ENCODE measurements around the gene CELF3.

CELF3 gene

DNA sequence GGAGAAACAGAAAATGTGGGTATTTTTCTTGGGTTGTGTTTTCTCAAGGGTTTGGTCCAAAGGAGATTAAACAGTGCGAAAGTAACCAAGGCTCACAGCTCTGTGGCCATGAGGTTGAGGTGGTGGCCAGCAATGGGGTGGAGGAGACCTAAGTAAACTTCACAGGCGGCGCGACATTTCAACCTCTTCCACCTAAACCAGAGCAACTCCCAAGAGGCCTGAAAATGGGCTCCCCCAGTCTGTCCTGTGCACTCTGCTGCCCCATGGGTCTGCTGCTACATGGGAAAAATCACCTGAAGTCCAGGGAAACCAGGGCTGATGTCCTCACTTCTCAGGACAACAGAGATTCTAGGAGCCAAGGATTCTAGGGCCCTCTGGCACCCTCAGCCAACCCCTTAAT, 12.4 kb downstream of the CELF3 start:
- H3K9ac ChIP-seq (ENCODE audit: low read length): no peak overlapping the region
- no peak for DNase-seq
- WGBS (ENCODE audit: extremely low coverage, insufficient coverage, insufficient read length): no CpG with 5 or more reads among the region's 4 CpGs

DNA sequence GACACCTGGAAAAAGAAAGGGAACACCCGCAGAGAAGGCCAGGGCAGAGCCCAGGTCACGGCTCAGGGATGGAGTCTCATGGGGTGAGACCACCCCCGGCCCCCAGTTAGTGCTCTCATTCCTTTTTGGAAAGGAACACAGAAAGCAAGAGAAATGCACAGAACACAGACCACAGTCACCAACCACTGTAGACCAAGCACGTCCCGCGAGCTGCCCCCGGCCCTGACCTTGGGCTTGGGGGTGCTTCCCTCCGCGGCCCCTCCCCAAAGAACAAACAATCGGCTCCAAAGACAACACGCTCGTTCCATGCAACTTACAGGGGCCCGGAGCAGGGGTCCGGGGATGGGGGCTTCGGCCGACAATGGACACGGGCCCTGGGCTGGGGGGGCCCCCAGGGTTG, 12.8 kb downstream of the CELF3 start:
- Histone ChIP-seq H3K18ac (ENCODE audit: low read length) (no peak overlapping the region), H3K36me3 (ENCODE audit: control insufficient read depth in 1 of 2, insufficient read depth in 2 of 2, low read length in 2 of 2) (peaks cover 3 to 14% of the 10 kb centered on the region in 2 experiments), H2BK5ac (ENCODE audit: low read depth, low read length, poor library complexity) (no peak overlapping the region), H3K4me1 (ENCODE audit: control insufficient read depth in 1 of 2, insufficient read depth in 2 of 2, low read length in 2 of 2) (peaks cover 9 to 10% of the 10 kb centered on the region in 2 experiments), H3K27me3 (ENCODE audit: insufficient read depth, low read length) (no peaks in the 10 kb centered on the region), H3K79me2 (ENCODE audit: control insufficient read depth, insufficient read depth, low read length, poor library complexity) (no peaks in the 10 kb centered on the region), H4K12ac (ENCODE audit: low read depth, low read length) (no peak overlapping the region), H3K27ac (ENCODE audit: low read depth, low read length) (no peak overlapping the region), H3K4me3 (ENCODE audit: low read depth, low read length) (no peak overlapping the region), H2AFZ (ENCODE audit: insufficient read depth, low read length, poor library complexity) (no peak overlapping the region), H2AK5ac (ENCODE audit: low read length) (no peak overlapping the region), H4K8ac (ENCODE audit: low read depth, low read length) (no peak overlapping the region), H3K14ac (ENCODE audit: low read length) (no peak overlapping the region), H3K79me1 (ENCODE audit: low read length) (no peaks in the 10 kb centered on the region), H3K9ac (ENCODE audit: low read length) (no peak overlapping the region), H2BK12ac (ENCODE audit: low read length) (no peak overlapping the region), H3K23ac (ENCODE audit: low read length) (no peak overlapping the region), H2BK120ac (ENCODE audit: insufficient read depth, low read length, poor library complexity) (no peak overlapping the region), H4K91ac (ENCODE audit: low read depth, low read length) (no peak overlapping the region), H3K4me2 (ENCODE audit: low read length) (no peak overlapping the region), H3K9me3 (ENCODE audit: insufficient read depth, low read depth, low read length) (no peaks in the 10 kb centered on the region), H3K4ac (ENCODE audit: low read depth, low read length) (no peak overlapping the region)
- WGBS (ENCODE audit: extremely low coverage, insufficient coverage, insufficient read length): no CpG with 5 or more reads among the region's 17 CpGs
- DNase-seq: no peak

More for the DNA sequence above, 12.4 kb downstream of the CELF3 start:
- H3K4me3 ChIP-seq (ENCODE audit: low read depth, low read length): no peak overlapping the region
- H3K14ac ChIP-seq (ENCODE audit: low read length): no peak overlapping the region
- no peak overlapping the region for H4K12ac ChIP-seq (ENCODE audit: low read depth, low read length)
- no peak overlapping the region for H3K23ac ChIP-seq (ENCODE audit: low read length)
- H2BK120ac ChIP-seq (ENCODE audit: insufficient read depth, low read length, poor library complexity): no peak overlapping the region
- no peaks in the 10 kb centered on the region for H3K27me3 ChIP-seq (ENCODE audit: insufficient read depth, low read length)
- H2BK5ac ChIP-seq (ENCODE audit: low read depth, low read length, poor library complexity): no peak overlapping the region
- H3K4me1 ChIP-seq (ENCODE audit: control insufficient read depth in 1 of 2, insufficient read depth in 2 of 2, low read length in 2 of 2): peaks cover 9 to 10% of the 10 kb centered on the region in 2 experiments
- no peak overlapping the region for H3K4me2 ChIP-seq (ENCODE audit: low read length)
- H2BK12ac ChIP-seq (ENCODE audit: low read length): no peak overlapping the region
- H3K79me2 ChIP-seq (ENCODE audit: control insufficient read depth, insufficient read depth, low read length, poor library complexity): no peaks in the 10 kb centered on the region
- no peak overlapping the region for H3K4ac ChIP-seq (ENCODE audit: low read depth, low read length)
- no peak overlapping the region for H2AK5ac ChIP-seq (ENCODE audit: low read length)
- no peaks in the 10 kb centered on the region for H3K79me1 ChIP-seq (ENCODE audit: low read length)
- no peaks in the 10 kb centered on the region for H3K9me3 ChIP-seq (ENCODE audit: insufficient read depth, low read depth, low read length)
- no peak overlapping the region for H4K8ac ChIP-seq (ENCODE audit: low read depth, low read length)
- H4K91ac ChIP-seq (ENCODE audit: low read depth, low read length): no peak overlapping the region
- no peak overlapping the region for H2AFZ ChIP-seq (ENCODE audit: insufficient read depth, low read length, poor library complexity)
- peaks cover 3 to 11% of the 10 kb centered on the region in 2 experiments for H3K36me3 ChIP-seq (ENCODE audit: control insufficient read depth in 1 of 2, insufficient read depth in 2 of 2, low read length in 2 of 2)
- no peak overlapping the region for H3K27ac ChIP-seq (ENCODE audit: low read depth, low read length)
- no peak overlapping the region for H3K18ac ChIP-seq (ENCODE audit: low read length)

DNA sequence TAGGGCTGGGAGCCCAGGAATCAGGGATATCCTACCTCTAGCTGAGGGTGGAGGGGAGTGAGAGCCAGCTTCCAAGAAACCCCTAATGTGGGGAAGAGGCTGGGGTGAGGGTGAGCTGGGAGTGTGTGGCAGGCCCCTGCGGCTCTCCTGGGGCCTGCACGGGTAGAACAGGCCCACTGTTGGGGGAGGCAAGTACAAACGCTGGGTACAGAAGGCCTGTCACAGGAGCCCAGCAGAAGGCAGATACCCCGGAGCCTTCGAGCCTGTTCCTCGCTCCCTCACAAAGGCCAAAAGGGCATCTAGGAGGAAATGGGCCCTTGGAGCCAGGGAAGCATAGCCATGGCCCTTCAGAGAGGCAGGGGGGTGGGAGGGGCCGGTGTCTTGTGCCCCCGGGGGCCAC, 13.7 kb downstream of the CELF3 start:
- Histone ChIP-seq H3K18ac (ENCODE audit: low read length) (no peak overlapping the region), H3K14ac (ENCODE audit: low read length) (no peak overlapping the region), H3K79me1 (ENCODE audit: low read length) (no peaks in the 10 kb centered on the region)

DNA sequence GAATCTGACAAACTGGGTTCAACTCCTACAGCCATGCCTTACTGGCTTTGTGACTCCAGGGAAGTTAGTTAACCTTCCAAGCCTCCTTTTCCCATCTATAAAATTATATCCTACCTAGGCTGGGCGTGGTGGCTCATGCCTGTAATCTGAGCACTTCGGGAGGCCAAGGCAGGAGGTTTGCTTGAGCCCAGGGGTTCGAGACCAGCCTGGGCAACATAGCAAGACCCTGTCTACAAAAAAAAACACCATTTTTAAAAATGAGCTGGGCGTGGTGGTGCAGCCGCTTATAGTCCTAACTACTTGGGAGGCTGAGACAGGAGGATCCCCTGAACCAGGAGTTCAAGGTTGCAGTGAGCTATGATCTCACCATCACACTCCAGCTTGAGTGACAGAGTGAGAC, 15.1 kb downstream of the CELF3 start:
- no CpG with 5 or more reads among the region's 5 CpGs for WGBS (ENCODE audit: extremely low coverage, insufficient coverage, insufficient read length)
- H2BK5ac ChIP-seq (ENCODE audit: low read depth, low read length, poor library complexity): no peak overlapping the region
- no peak overlapping the region for H3K27ac ChIP-seq (ENCODE audit: low read depth, low read length)
- H3K23ac ChIP-seq (ENCODE audit: low read length): no peak overlapping the region
- H4K91ac ChIP-seq (ENCODE audit: low read depth, low read length): no peak overlapping the region
- no peak overlapping the region for H3K18ac ChIP-seq (ENCODE audit: low read length)
- no peaks in the 10 kb centered on the region for H3K27me3 ChIP-seq (ENCODE audit: insufficient read depth, low read length)
- H3K9ac ChIP-seq (ENCODE audit: low read length): no peak overlapping the region
- no peak overlapping the region for H3K4me3 ChIP-seq (ENCODE audit: low read depth, low read length)
- H3K79me1 ChIP-seq (ENCODE audit: low read length): no peaks in the 10 kb centered on the region
- no peak overlapping the region for H4K12ac ChIP-seq (ENCODE audit: low read depth, low read length)
- H3K4me2 ChIP-seq (ENCODE audit: low read length): no peak overlapping the region
- H2BK120ac ChIP-seq (ENCODE audit: insufficient read depth, low read length, poor library complexity): no peak overlapping the region
- no peak overlapping the region for H4K8ac ChIP-seq (ENCODE audit: low read depth, low read length)
- no peak overlapping the region for H3K4ac ChIP-seq (ENCODE audit: low read depth, low read length)
- no peak for DNase-seq
- peaks cover 7 to 22% of the 10 kb centered on the region in 2 experiments for H3K36me3 ChIP-seq (ENCODE audit: control insufficient read depth in 1 of 2, insufficient read depth in 2 of 2, low read length in 2 of 2)
- H3K4me1 ChIP-seq (ENCODE audit: control insufficient read depth in 1 of 2, insufficient read depth in 2 of 2, low read length in 2 of 2): peaks cover 9 to 12% of the 10 kb centered on the region in 2 experiments
- no peak overlapping the region for H3K14ac ChIP-seq (ENCODE audit: low read length)
- no peaks in the 10 kb centered on the region for H3K79me2 ChIP-seq (ENCODE audit: control insufficient read depth, insufficient read depth, low read length, poor library complexity)
- H2AK5ac ChIP-seq (ENCODE audit: low read length): no peak overlapping the region
- no peak overlapping the region for H2BK12ac ChIP-seq (ENCODE audit: low read length)
- no peaks in the 10 kb centered on the region for H3K9me3 ChIP-seq (ENCODE audit: insufficient read depth, low read depth, low read length)
- no peak overlapping the region for H2AFZ ChIP-seq (ENCODE audit: insufficient read depth, low read length, poor library complexity)

More for the DNA sequence above, 13.7 kb downstream of the CELF3 start:
- DNase-seq: no peak
- no peak overlapping the region for H3K4me2 ChIP-seq (ENCODE audit: low read length)
- H2BK12ac ChIP-seq (ENCODE audit: low read length): no peak overlapping the region
- peaks cover 9 to 12% of the 10 kb centered on the region in 2 experiments for H3K4me1 ChIP-seq (ENCODE audit: control insufficient read depth in 1 of 2, insufficient read depth in 2 of 2, low read length in 2 of 2)
- no peak overlapping the region for H3K27ac ChIP-seq (ENCODE audit: low read depth, low read length)
- H2BK5ac ChIP-seq (ENCODE audit: low read depth, low read length, poor library complexity): no peak overlapping the region
- H2AK5ac ChIP-seq (ENCODE audit: low read length): no peak overlapping the region
- H3K9me3 ChIP-seq (ENCODE audit: insufficient read depth, low read depth, low read length): no peaks in the 10 kb centered on the region
- no peak overlapping the region for H4K12ac ChIP-seq (ENCODE audit: low read depth, low read length)
- H3K4ac ChIP-seq (ENCODE audit: low read depth, low read length): no peak overlapping the region
- H3K4me3 ChIP-seq (ENCODE audit: low read depth, low read length): no peak overlapping the region
- WGBS (ENCODE audit: extremely low coverage, insufficient coverage, insufficient read length): no CpG with 5 or more reads among the region's 8 CpGs
- no peak overlapping the region for H2AFZ ChIP-seq (ENCODE audit: insufficient read depth, low read length, poor library complexity)
- no peak overlapping the region for H3K23ac ChIP-seq (ENCODE audit: low read length)
- H3K9ac ChIP-seq (ENCODE audit: low read length): no peak overlapping the region
- H3K79me2 ChIP-seq (ENCODE audit: control insufficient read depth, insufficient read depth, low read length, poor library complexity): no peaks in the 10 kb centered on the region
- no peaks in the 10 kb centered on the region for H3K27me3 ChIP-seq (ENCODE audit: insufficient read depth, low read length)
- H4K8ac ChIP-seq (ENCODE audit: low read depth, low read length): no peak overlapping the region
- H4K91ac ChIP-seq (ENCODE audit: low read depth, low read length): no peak overlapping the region
- no peak overlapping the region for H2BK120ac ChIP-seq (ENCODE audit: insufficient read depth, low read length, poor library complexity)
- H3K36me3 ChIP-seq (ENCODE audit: control insufficient read depth in 1 of 2, insufficient read depth in 2 of 2, low read length in 2 of 2): peaks cover 3 to 19% of the 10 kb centered on the region in 2 experiments
